ENCODE results near the gene PTPRK.

The PTPRK gene

DNA sequence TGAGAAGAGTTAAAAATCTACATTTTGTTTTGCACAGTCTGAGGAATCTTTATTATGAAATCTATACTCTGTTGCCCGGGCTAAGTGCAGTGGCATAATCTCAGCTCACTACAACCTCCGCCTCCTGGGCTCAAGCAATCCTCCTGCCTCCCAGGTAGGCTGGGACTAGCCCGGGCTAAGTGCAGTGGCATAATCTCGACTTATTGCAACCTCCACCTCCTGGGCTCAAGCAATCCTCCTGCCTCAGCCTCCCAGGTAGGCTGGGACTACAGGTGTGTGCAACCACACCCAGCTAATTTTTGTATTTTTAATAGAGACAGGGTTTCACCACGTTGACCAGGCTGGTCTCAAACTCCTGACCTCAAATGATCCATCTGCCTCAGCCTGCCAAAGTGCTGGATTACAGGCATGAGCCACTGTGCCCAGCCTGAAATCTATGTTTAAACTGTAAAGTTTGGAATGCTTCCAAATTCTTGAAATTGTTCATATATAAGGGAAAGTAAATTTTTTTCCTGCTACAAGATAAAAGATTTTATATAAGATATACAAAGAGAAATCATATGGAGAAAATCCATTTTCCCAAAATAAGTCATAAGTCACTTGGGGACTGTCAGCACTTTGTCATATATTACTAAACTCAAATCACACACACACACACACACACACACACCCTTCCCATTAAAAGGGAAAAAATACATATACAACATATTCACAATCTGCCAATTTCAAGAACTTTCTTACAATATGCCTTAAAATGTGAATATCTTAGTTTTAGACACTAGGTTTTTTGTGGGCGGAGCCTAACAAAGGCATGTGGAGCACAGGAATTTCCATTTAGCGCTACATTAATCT is 19.4 kb downstream of the PTPRK start:
- H3K36me3 ChIP-seq (ENCODE audit: control insufficient read depth, insufficient read depth, low read length) = no peaks in the 10 kb centered on the region
- H3K4me3 ChIP-seq (replicated peaks; ENCODE audit: low read depth, low read length) = no peak overlapping the region
- TF ChIP-seq, protein P1, sequence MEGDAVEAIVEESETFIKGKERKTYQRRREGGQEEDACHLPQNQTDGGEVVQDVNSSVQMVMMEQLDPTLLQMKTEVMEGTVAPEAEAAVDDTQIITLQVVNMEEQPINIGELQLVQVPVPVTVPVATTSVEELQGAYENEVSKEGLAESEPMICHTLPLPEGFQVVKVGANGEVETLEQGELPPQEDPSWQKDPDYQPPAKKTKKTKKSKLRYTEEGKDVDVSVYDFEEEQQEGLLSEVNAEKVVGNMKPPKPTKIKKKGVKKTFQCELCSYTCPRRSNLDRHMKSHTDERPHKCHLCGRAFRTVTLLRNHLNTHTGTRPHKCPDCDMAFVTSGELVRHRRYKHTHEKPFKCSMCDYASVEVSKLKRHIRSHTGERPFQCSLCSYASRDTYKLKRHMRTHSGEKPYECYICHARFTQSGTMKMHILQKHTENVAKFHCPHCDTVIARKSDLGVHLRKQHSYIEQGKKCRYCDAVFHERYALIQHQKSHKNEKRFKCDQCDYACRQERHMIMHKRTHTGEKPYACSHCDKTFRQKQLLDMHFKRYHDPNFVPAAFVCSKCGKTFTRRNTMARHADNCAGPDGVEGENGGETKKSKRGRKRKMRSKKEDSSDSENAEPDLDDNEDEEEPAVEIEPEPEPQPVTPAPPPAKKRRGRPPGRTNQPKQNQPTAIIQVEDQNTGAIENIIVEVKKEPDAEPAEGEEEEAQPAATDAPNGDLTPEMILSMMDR (IDR thresholded peaks at IDR 0.05; ENCODE audit: insufficient read depth, low read length, poor library complexity, severe bottlenecking) = no peak
- no peaks in the 10 kb centered on the region for H3K27me3 ChIP-seq (replicated peaks; ENCODE audit: control insufficient read depth, insufficient read depth, low read length)
- no peak for DNase-seq (ENCODE audit: extremely low read depth, insufficient read length)

DNA sequence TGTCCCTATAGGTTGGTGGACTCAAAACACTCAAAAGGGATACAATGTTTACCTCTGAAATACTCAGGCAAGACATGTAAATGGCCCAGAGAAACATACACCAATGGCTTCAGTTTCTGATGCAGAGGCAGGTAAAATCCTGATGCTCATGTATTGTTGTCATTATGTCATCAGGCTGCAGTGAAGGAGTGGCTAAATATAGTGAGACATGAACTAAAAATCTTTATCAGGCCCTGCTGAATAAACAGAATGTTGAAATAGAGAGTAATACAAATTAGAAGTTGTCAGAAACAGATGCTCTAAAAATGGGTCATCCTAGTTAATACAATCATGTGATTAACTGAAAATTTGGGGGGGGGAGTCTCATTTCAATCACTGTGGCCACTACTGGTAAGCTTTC is 20.4 kb downstream of the PTPRK start:
- no peaks in the 10 kb centered on the region for H3K36me3 ChIP-seq (ENCODE audit: control insufficient read depth, insufficient read depth, low read length)
- DNase-seq (ENCODE audit: extremely low read depth, insufficient read length) = no peak
- H3K27me3 ChIP-seq (replicated peaks; ENCODE audit: control insufficient read depth, insufficient read depth, low read length) = no peaks in the 10 kb centered on the region
- TF ChIP-seq, protein P1 (IDR thresholded peaks at IDR 0.05; ENCODE audit: insufficient read depth, low read length, poor library complexity, severe bottlenecking) = no peak
- H3K4me3 ChIP-seq (replicated peaks; ENCODE audit: low read depth, low read length) = no peak overlapping the region

DNA sequence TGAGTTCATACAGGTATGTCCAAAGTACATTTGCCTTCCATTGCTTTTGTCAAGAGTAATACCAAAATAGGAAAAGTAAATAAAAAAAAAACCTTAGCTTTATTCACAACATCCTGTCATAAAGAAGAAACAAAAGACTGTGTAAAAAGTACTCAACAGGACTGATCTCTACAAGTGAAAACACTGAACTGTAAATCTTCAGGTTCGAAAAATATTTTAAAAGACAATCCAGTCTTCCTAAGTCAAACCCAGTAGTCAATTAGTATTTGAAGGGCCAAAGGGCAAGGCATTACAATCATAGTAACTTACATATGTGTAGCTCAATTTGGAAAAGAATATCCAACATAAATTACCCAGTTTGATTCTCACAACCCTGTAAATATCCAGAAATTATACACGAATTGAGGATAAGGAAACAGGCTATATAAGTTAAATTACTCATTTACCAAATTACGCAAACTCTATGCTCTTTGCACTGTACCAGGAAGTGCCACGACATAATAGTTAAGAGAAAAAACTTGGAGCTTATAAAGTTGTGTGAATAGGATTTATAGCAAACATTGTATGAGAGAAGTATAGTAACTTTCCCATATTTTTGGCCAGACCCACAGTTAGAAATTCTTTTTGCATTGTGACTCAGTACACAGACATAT is 21.2 kb downstream of the PTPRK start:
- no peaks in the 10 kb centered on the region for H3K36me3 ChIP-seq (ENCODE audit: control insufficient read depth, insufficient read depth, low read length)
- TF ChIP-seq, protein P1 (IDR thresholded peaks at IDR 0.05; ENCODE audit: insufficient read depth, low read length, poor library complexity, severe bottlenecking) = no peak
- no peak overlapping the region for H3K4me3 ChIP-seq (replicated peaks; ENCODE audit: low read depth, low read length)
- no peaks in the 10 kb centered on the region for H3K27me3 ChIP-seq (replicated peaks; ENCODE audit: control insufficient read depth, insufficient read depth, low read length)
- DNase-seq (ENCODE audit: extremely low read depth, insufficient read length) = no peak

DNA sequence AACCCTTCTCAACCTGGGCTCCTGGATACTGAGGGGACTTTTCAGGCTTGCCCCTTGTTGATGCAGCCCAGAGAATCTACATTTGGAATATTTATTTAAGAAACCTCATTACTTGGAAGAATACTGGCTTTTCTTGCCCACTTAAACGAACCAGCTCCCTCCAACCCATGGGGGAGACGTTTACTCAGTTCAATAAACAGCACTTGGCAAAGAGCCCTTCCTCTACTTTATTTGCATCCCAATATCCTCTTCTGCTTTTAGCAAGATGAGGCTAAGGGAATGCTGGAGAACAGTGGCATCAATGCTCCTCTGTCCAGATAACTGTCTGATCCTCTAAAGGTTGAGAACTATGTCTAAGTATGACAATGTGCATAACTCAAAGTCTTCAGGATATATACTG is 22.2 kb downstream of the PTPRK start:
- no peak for DNase-seq (ENCODE audit: extremely low read depth, insufficient read length)
- TF ChIP-seq, protein P1 (IDR thresholded peaks at IDR 0.05; ENCODE audit: insufficient read depth, low read length, poor library complexity, severe bottlenecking) = no peak
- Histone ChIP-seq H3K4me3 (replicated peaks; ENCODE audit: low read depth, low read length) (no peak overlapping the region), H3K27me3 (replicated peaks; ENCODE audit: control insufficient read depth, insufficient read depth, low read length) (no peaks in the 10 kb centered on the region), H3K36me3 (ENCODE audit: control insufficient read depth, insufficient read depth, low read length) (no peaks in the 10 kb centered on the region)

DNA sequence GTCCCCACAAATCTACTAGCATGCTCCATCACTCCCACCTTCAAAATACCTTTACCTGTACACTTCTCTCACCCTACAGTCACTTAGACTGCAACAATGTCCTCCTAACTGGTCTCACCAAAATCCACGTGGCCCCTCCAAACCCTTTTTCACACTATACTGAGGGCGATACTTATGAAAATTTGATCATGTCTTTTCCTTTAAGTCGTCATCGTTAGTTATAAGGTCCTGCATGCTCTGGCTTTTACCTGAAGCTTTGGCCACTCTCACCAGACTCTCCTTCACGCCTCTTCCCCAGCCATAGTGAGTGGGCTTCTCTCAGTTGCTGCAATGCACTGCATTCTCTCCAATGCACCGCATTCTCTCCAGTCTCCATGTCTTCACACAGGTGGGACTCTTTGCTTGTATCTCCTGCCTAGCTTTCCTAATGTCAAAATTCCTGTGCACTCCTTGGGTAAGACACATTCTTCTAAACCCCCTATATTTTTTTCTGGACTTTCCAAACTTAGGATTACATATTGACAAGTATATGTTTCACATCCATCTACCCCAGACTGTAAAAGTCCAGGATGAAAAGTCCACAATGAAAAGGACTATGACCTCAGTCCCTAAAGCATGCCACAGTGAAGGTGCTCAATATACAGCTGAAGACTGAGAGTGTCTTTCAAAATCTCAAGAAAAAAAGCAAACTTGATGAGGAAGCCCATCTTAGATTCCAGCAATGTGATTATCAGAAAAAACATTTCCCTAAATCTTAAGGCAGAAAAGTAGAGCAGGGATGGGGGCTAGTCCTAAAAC is 24.7 kb downstream of the PTPRK start:
- TF ChIP-seq, protein P1 (IDR thresholded peaks at IDR 0.05; ENCODE audit: insufficient read depth, low read length, poor library complexity, severe bottlenecking) = no peak

More for the DNA sequence above, 24.7 kb downstream of the PTPRK start:
- Histone ChIP-seq H3K36me3 (ENCODE audit: control insufficient read depth, insufficient read depth, low read length) (no peaks in the 10 kb centered on the region), H3K27me3 (replicated peaks; ENCODE audit: control insufficient read depth, insufficient read depth, low read length) (no peaks in the 10 kb centered on the region), H3K4me3 (replicated peaks; ENCODE audit: low read depth, low read length) (no peak overlapping the region)
- DNase-seq (ENCODE audit: extremely low read depth, insufficient read length) = no peak
